Osteoblast (primary cell): ENCODE measurements around the gene ZNF593OS. TPM values are rescaled to one million over a fixed set of nuclear protein-coding genes. Genes with fewer than 3 reads are reported as not detected.
A peak's percentile ranks its signal among the peaks of the same experiment; 100 is the strongest.

Experiments
- DNase-seq: peaks from one replicate; pipeline ENCODE4 v3.0.0; 2011; ENCODE audit warnings: low spot score, mixed read lengths; ENCODE audit not compliant: insufficient read length; ENCODE audit errors: missing footprints
- H2AFZ ChIP-seq: 2 replicates; pipeline ENCODE4 v1.6.0; 2011; ENCODE audit warnings: mild to moderate bottlenecking, low read length
- H3K27ac ChIP-seq: 2 replicates; pipeline ENCODE4 v1.5.1; 2011; ENCODE audit warnings: mild to moderate bottlenecking, low read depth, low read length, moderate library complexity
- H3K27me3 ChIP-seq: 2 replicates; pipeline ENCODE4 v1.6.0; 2012; ENCODE audit warnings: mild to moderate bottlenecking, control low read depth, inconsistent platforms, low read length, moderate library complexity; ENCODE audit not compliant: insufficient read depth
- H3K36me3 ChIP-seq: 2 replicates; pipeline ENCODE4 v1.5.1; 2011; ENCODE audit warnings: mild to moderate bottlenecking, low read length, control low read depth, moderate library complexity; ENCODE audit not compliant: insufficient read depth
- H3K4me1 ChIP-seq: 2 replicates; pipeline ENCODE4 v1.5.1; 2011; ENCODE audit warnings: mild to moderate bottlenecking, low read length, control low read depth, moderate library complexity; ENCODE audit not compliant: insufficient read depth
- H3K4me2 ChIP-seq: 2 replicates; pipeline ENCODE4 v1.6.0; 2011; ENCODE audit warnings: mild to moderate bottlenecking, low read length; ENCODE audit not compliant: insufficient read depth
- H3K4me3 ChIP-seq: fragments of 200-600 bp; sonication (generic); 3 replicates; pipeline ENCODE4 v1.5.1; 2012; ENCODE audit warnings: mild to moderate bottlenecking, low read length, inconsistent platforms; ENCODE audit not compliant: insufficient read depth
- H3K79me2 ChIP-seq: 2 replicates; pipeline ENCODE4 v1.6.0; 2012; ENCODE audit warnings: mild to moderate bottlenecking, low read length, control low read depth, inconsistent platforms; ENCODE audit not compliant: insufficient read depth
- H3K9me3 ChIP-seq: 2 replicates; pipeline ENCODE4 v1.5.1; 2011; ENCODE audit warnings: low read depth, low read length, control low read depth
- H4K20me1 ChIP-seq: 2 replicates; pipeline ENCODE4 v1.6.0; 2012; ENCODE audit warnings: mild to moderate bottlenecking, low read length, control low read depth; ENCODE audit not compliant: insufficient read depth
- CTCF ChIP-seq: IDR thresholded peaks from 2 replicates; pipeline ENCODE4 v1.5.1; 2011; ENCODE audit warnings: mild to moderate bottlenecking, low read depth, low read length, moderate library complexity; ENCODE audit errors: extremely low read depth
- total RNA-seq: library from RNA; depleted of rRNA; stranded (reverse); fragments of >200 nt; gene quantifications from 2 replicates; pipeline ENCODE4 v1.2.3, GENCODE V29; 2012

Gene ZNF593OS
- total RNA-seq, 1 donor = not detected

DNA sequence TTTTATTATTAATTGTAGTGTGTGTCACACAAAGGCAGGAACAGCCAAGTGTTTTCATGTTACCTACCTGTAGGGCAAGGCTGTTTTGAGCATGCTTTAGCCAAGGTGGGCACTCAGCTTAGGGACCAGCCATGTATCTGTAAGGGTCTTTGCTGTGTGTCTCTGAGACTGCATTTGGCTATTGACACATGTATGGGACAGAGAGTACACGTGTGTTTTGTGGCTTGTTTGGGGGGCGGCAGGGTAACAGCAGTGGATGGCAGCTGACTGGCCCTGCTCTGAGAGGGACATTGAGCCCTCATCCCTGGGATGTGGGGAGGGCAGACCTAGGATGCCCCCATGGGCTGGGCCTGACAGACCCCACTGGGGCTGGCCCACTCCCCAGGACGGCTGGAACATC is 25.7 kb upstream of the ZNF593OS start:
- Histone ChIP-seq H3K9me3 (no peaks in the 10 kb centered on the region), H4K20me1 (no peaks in the 10 kb centered on the region), H3K27ac (no peak overlapping the region), H3K36me3 (no peaks in the 10 kb centered on the region), H3K4me1 (no peaks in the 10 kb centered on the region), H3K4me2 (no peak overlapping the region), H3K4me3 (no peak overlapping the region), H2AFZ (no peak overlapping the region), H3K27me3 (peaks cover 23% of the 10 kb centered on the region), H3K79me2 (no peaks in the 10 kb centered on the region)
- no peak for TF ChIP-seq CTCF
- no peak for DNase-seq

DNA sequence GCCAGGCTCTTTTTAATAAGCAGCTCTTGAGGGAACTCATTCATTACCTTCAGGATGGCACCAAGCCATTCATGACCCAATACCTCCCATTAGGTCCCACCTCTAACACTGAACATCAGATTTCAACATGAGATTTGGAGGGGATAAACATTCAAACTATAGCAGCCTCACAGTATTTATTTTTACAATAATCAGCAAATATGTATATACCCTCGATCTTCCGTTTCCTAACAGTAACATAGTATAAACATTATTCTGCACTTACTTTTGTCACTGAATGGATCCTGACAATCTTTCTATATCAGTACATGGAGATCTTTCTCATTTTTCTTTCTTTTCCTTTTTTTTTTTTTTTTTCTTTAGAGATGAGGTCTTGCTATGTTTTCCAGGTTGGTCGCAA is 24.2 kb upstream of the ZNF593OS start:
- Histone ChIP-seq H3K9me3 (no peaks in the 10 kb centered on the region), H3K4me3 (no peak overlapping the region), H3K79me2 (no peaks in the 10 kb centered on the region), H3K4me2 (no peak overlapping the region), H4K20me1 (no peaks in the 10 kb centered on the region), H3K36me3 (no peaks in the 10 kb centered on the region), H2AFZ (no peak overlapping the region), H3K27ac (no peak overlapping the region), H3K4me1 (no peaks in the 10 kb centered on the region), H3K27me3 (peaks cover 20% of the 10 kb centered on the region)
- no peak for DNase-seq
- no peak for TF ChIP-seq CTCF

DNA sequence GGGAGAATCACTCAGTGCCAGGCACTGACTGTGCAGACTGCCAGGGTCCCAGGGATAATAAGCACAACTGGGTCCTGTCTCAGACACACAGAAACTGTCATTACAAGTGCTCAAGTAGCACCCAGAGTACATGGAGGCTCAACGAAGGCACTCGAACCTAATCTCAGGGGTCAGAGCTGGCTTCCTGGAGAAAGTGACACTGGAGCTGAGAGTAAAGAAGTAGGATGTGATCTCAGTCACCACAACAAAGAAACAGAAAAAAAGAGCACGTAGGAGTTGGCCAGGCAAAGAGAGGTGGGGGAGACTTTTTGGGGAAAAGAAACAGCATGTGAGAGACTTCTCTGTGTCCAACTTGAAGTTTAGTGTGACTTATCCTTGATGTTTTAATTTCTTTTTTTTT is 20.1 kb upstream of the ZNF593OS start:
- H4K20me1 ChIP-seq = no peaks in the 10 kb centered on the region
- H3K27ac ChIP-seq = no peak overlapping the region
- no peak for TF ChIP-seq CTCF
- H3K4me3 ChIP-seq = no peak overlapping the region
- H2AFZ ChIP-seq = no peak overlapping the region
- H3K36me3 ChIP-seq = no peaks in the 10 kb centered on the region
- DNase-seq = no peak
- H3K4me2 ChIP-seq = no peak overlapping the region
- H3K79me2 ChIP-seq = no peaks in the 10 kb centered on the region
- peaks cover 16% of the 10 kb centered on the region for H3K27me3 ChIP-seq
- no peaks in the 10 kb centered on the region for H3K9me3 ChIP-seq
- no peaks in the 10 kb centered on the region for H3K4me1 ChIP-seq

GRCh38 chr1:26190373-26190987 is 18.8 kb upstream of the ZNF593OS start, which contains the start of gene CATSPER4:
CATSPER4 (plus strand) TSS chr1:26190602; CDS start chr1:26190628, 26 bp downstream.
- Histone ChIP-seq H3K4me1 (no peaks in the 10 kb centered on the region), H3K4me2 (no peak within 1 kb of the TSS), H4K20me1 (no peaks in the 10 kb centered on the region), H3K27me3 (peaks cover 16% of the 10 kb centered on the region), H3K36me3 (no peaks in the 10 kb centered on the region), H3K9me3 (no peaks in the 10 kb centered on the region), H3K27ac (no peak within 1 kb of the TSS), H3K4me3 (no peak within 1 kb of the TSS), H2AFZ (no peak within 1 kb of the TSS), H3K79me2 (no peaks in the 10 kb centered on the region)
- peak; percentile 22 for TF ChIP-seq CTCF
- DNase-seq = peak; percentile 74
